DND-41 (cell line): ENCODE results near the gene FBXL19.

Experiments
- CTCF ChIP-seq: IDR thresholded peaks from 2 replicates; pipeline ENCODE4 v1.5.1; 2012; ENCODE audit warnings: borderline replicate concordance, low read length, moderate library complexity, mild to moderate bottlenecking; ENCODE audit not compliant: poor library complexity, severe bottlenecking; ENCODE audit errors: extremely low read depth
- EZH2 ChIP-seq: IDR thresholded peaks from 3 replicates; pipeline ENCODE4 v1.6.1; 2012; ENCODE audit warnings: borderline replicate concordance, low read depth, mild to moderate bottlenecking, moderate library complexity, low read length, inconsistent platforms; ENCODE audit not compliant: severe bottlenecking

- no peak for TF ChIP-seq CTCF
- no peak for TF ChIP-seq EZH2
These were observed 2.5 kb upstream of the FBXL19 start for GRCh38 chr16:30920891-30921290.
